HCT116 (cell line): ENCODE results near the gene ARHGAP10. TPM values are rescaled to one million over a fixed set of nuclear protein-coding genes. Genes with fewer than 3 reads are reported as not detected.

Experiments
- ATAC-seq: fragments of 200-7000 bp; cut with Tn5 transposase; 2 replicates; pipeline ENCODE4 v1.9.1; 2020; ENCODE audit warnings: mild to moderate bottlenecking, moderate library complexity
- BruUV-seq: library from RNA; stranded (reverse); fragments of 400-500 nt; replicated peaks from 2 replicates; lab custom pipeline; 2021; lab: Mats Ljungman, UMichigan
- CTCF ChIA-PET: fragments of 300-600 bp; sonication (Branson Sonifier 250); formaldehyde crosslinking; loops from one replicate; lab custom pipeline; 2021; ENCODE audit warnings: antibody characterized with exemption; lab: Charles Lee
- POLR2A ChIA-PET: fragments of 300-600, 350-600 bp; sonication (Branson Sonifier 250); formaldehyde crosslinking; loops from one replicate; lab custom pipeline; 2021; ENCODE audit warnings: antibody characterized with exemption; lab: Charles Lee
- RAD21 ChIA-PET, 2 experiments: fragments of 300-600 bp; sonication (Branson Sonifier 250); formaldehyde crosslinking; loops; one replicate each; lab custom pipeline; 2023; ENCODE audit warnings: low total read pairs in 2 of 2; ENCODE audit not compliant: uncharacterized antibody in 2 of 2, unreplicated experiment in 2 of 2, low non-redundant PET in 1 of 2; lab: Charles Lee
- DNase-seq: peaks from one replicate; pipeline ENCODE4 v3.0.0-alpha.2; 2010; ENCODE audit warnings: low read depth, low spot score
- H2AFZ ChIP-seq: fragments of 200-600 bp; shearing (Covaris generic), sonication (generic); 2 replicates; pipeline ENCODE4 v1.6.1; 2017; ENCODE audit warnings: low read depth, mixed run types, mixed read lengths, antibody characterized with exemption, low read length; ENCODE audit not compliant: poor library complexity, severe bottlenecking
- H3K27ac ChIP-seq: 2 replicates; pipeline ENCODE4 v1.5.1; 2012; ENCODE audit warnings: low read depth, low read length
- H3K27me3 ChIP-seq: fragments of 200-600 bp; sonication (generic); 2 replicates; pipeline ENCODE4 v1.6.1; 2016; ENCODE audit warnings: mixed run types, low read length, mixed read lengths; ENCODE audit not compliant: insufficient read depth
- H3K36me3 ChIP-seq, 2 experiments: fragments of 200-500 bp in 1 of 2; fragments of 200-600 bp in 1 of 2; sonication (Bioruptor generic) in 1 of 2; sonication (generic) in 1 of 2; 2 replicates each; pipeline versions ENCODE4 v1.5.1 to v1.6.1; 2014 to 2016; ENCODE audit warnings: low read length in 2 of 2, inconsistent platforms in 1 of 2, mixed read lengths in 1 of 2, mixed run types in 1 of 2; ENCODE audit not compliant: insufficient read depth in 2 of 2, control insufficient read depth in 1 of 2
- H3K4me1 ChIP-seq, 2 experiments: fragments of 200-600 bp in 1 of 2; sonication (generic) in 1 of 2; 2 replicates each; pipeline versions ENCODE4 v1.5.1 to v1.6.1; 2012 to 2017; ENCODE audit warnings: low read length in 2 of 2, inconsistent platforms in 1 of 2, mild to moderate bottlenecking in 1 of 2, mixed read lengths in 1 of 2, mixed run types in 1 of 2, moderate library complexity in 1 of 2; ENCODE audit not compliant: insufficient read depth in 2 of 2, control insufficient read depth in 1 of 2
- H3K4me2 ChIP-seq: fragments of 200-600 bp; sonication (generic); 2 replicates; pipeline ENCODE4 v1.6.1; 2017; ENCODE audit warnings: mixed run types, low read length, mixed read lengths
- H3K4me3 ChIP-seq, 2 experiments: fragments of 200-600 bp in 1 of 2; sonication (generic) in 1 of 2; replicated peaks in 1 of 2; 2 replicates each; pipeline ENCODE4 v1.5.1; 2011 to 2016; ENCODE audit warnings: low read length in 2 of 2, control low read depth in 1 of 2, low read depth in 1 of 2, mild to moderate bottlenecking in 1 of 2, mixed read lengths in 1 of 2, mixed run types in 1 of 2
- H3K79me2 ChIP-seq: fragments of 200-600 bp; sonication (generic); 2 replicates; pipeline ENCODE4 v1.6.1; 2017; ENCODE audit warnings: mild to moderate bottlenecking, mixed run types, low read length, moderate library complexity, mixed read lengths; ENCODE audit not compliant: insufficient read depth
- H3K9ac ChIP-seq: fragments of 200-600 bp; sonication (generic); 2 replicates; pipeline ENCODE4 v1.6.1; 2016; ENCODE audit warnings: low read length, mixed read lengths
- H3K9me2 ChIP-seq: fragments of 200-600 bp; sonication (generic), shearing (Covaris generic); 2 replicates; pipeline ENCODE4 v1.6.1; 2017; ENCODE audit warnings: mixed run types, mild to moderate bottlenecking, moderate library complexity; ENCODE audit not compliant: insufficient read depth
- H3K9me3 ChIP-seq, 2 experiments: fragments of 200-500 bp in 1 of 2; fragments of 200-600 bp in 1 of 2; sonication (Bioruptor generic) in 1 of 2; sonication (generic) in 1 of 2; 2 replicates each; pipeline ENCODE4 v1.6.1; 2014 to 2017; ENCODE audit warnings: low read length in 2 of 2, mixed read lengths in 2 of 2, inconsistent platforms in 1 of 2, low read depth in 1 of 2, mild to moderate bottlenecking in 1 of 2, mixed run types in 1 of 2, moderate library complexity in 1 of 2; ENCODE audit not compliant: control insufficient read depth in 1 of 2, insufficient read depth in 1 of 2
- H4K20me1 ChIP-seq: fragments of 200-600 bp; sonication (generic), shearing (Covaris generic); 2 replicates; pipeline ENCODE4 v1.6.1; 2017; ENCODE audit warnings: mixed run types, mild to moderate bottlenecking, moderate library complexity; ENCODE audit not compliant: insufficient read depth
- ELF1 ChIP-seq: IDR thresholded peaks from 2 replicates; pipeline ENCODE4 v1.6.1; 2012; ENCODE audit warnings: low read depth, borderline replicate concordance
- JUND ChIP-seq: IDR thresholded peaks from 2 replicates; pipeline ENCODE4 v1.6.1; 2012
- MAX ChIP-seq: IDR thresholded peaks from 2 replicates; pipeline ENCODE4 v1.6.1; 2012
- POLR2A ChIP-seq: IDR thresholded peaks from 2 replicates; pipeline ENCODE4 v1.7.0; 2011; ENCODE audit warnings: borderline replicate concordance; ENCODE audit not compliant: insufficient read depth, insufficient read length; ENCODE audit errors: extremely low read depth
- SIN3A ChIP-seq: IDR thresholded peaks from 2 replicates; pipeline ENCODE4 v1.6.1; 2012; ENCODE audit warnings: low read depth
- SRF ChIP-seq: IDR thresholded peaks from 2 replicates; pipeline ENCODE4 v1.6.1; 2012; ENCODE audit warnings: low read depth
- ZBTB33 ChIP-seq: IDR thresholded peaks from 2 replicates; pipeline ENCODE4 v1.6.1; 2011; ENCODE audit warnings: mild to moderate bottlenecking, low read length, moderate library complexity; ENCODE audit not compliant: insufficient replicate concordance; ENCODE audit errors: extremely low read depth
- ZNF274 ChIP-seq: fragments of 200-500 bp; sonication (Bioruptor generic); IDR thresholded peaks from 2 replicates; pipeline ENCODE4 v1.6.1; 2014; ENCODE audit warnings: mild to moderate bottlenecking, low read depth, low read length, inconsistent platforms
- intact Hi-C: fragments of 100-400 bp; cut with micrococcal nuclease; formaldehyde crosslinking; loops from 2 replicates; pipeline ENCODE4 v1.10.0; 2022
- total RNA-seq: library from RNA; stranded (reverse); gene quantifications from one replicate; pipeline ENCODE4 v1.2.1, GENCODE V29; 2021; ENCODE audit not compliant: unreplicated experiment

Gene ARHGAP10
- total RNA-seq, 1 experiment from 2014 or later, result 24.7 TPM

GRCh38 chr4:147975325-147975724 is 243.4 kb downstream of the ARHGAP10 start (continued):
- TF ChIP-seq ZNF274, result no peak
- TF ChIP-seq MAX, result no peak
- no peak for TF ChIP-seq ELF1
- TF ChIP-seq JUND, result no peak

GRCh38 chr4:147975933-147976928 is 244.3 kb downstream of the ARHGAP10 start:
- H3K9me2 ChIP-seq, result no peaks in the 10 kb centered on the region
- H3K9me3 ChIP-seq, result no peaks in the 10 kb centered on the region
- ATAC-seq (no peak), DNase-seq (no peak)
- no peaks in the 10 kb centered on the region for H3K36me3 ChIP-seq
- H3K79me2 ChIP-seq, result peaks cover 7% of the 10 kb centered on the region
- H3K9ac ChIP-seq, result no peak overlapping the region
- ChIA-PET CTCF (no interaction called here), POLR2A (no interaction called here), RAD21 (no interaction called here)
- BruUV-seq, result no TSS peak
- H4K20me1 ChIP-seq, result no peaks in the 10 kb centered on the region
- H3K4me3 ChIP-seq, result no peak overlapping the region
- H3K27ac ChIP-seq, result no peak overlapping the region
- no peak overlapping the region for H3K4me2 ChIP-seq
- TF ChIP-seq SRF, result no peak
- no peak for TF ChIP-seq SIN3A
- no peak for TF ChIP-seq ZBTB33
- TF ChIP-seq POLR2A, result no peak
- no peak overlapping the region for H2AFZ ChIP-seq
- intact Hi-C loops, result no loop called here
- no peaks in the 10 kb centered on the region for H3K4me1 ChIP-seq
- no peaks in the 10 kb centered on the region for H3K27me3 ChIP-seq
